GM12878 (cell line): ENCODE results near the gene RASAL3. TPM values are rescaled to one million over a fixed set of nuclear protein-coding genes. Genes with fewer than 3 reads are reported as not detected.

Source experiments
- ATAC-seq: fragments of 200-7000 bp; cut with Tn5 transposase; 3 replicates; pipeline ENCODE4 v1.9.1; 2020; ENCODE audit warnings: mild to moderate bottlenecking, moderate library complexity
- BruUV-seq: library from RNA; stranded (reverse); fragments of 400-500 nt; replicated peaks from 2 replicates; lab custom pipeline; 2021; lab: Mats Ljungman, UMichigan
- CTCF ChIA-PET: fragments of 300-600 bp; sonication (Branson Sonifier 250); formaldehyde crosslinking; extraction: SDS; loops from one replicate; lab custom pipeline; 2021; ENCODE audit warnings: inconsistent platforms; lab: Yijun Ruan, JAX
- POLR2A ChIA-PET: fragments of 350-600 bp; formaldehyde crosslinking; extraction: SDS; loops from one replicate; lab custom pipeline; 2021; ENCODE audit warnings: inconsistent platforms; lab: Charles Lee
- RAD21 ChIA-PET: fragments of 300-600 bp; sonication (Branson Sonifier 250); formaldehyde crosslinking; loops from one replicate; lab custom pipeline; 2023; ENCODE audit warnings: antibody characterized with exemption; ENCODE audit not compliant: unreplicated experiment; lab: Charles Lee
- SMC1A ChIA-PET: fragments of 300-600 bp; sonication (Branson Sonifier 250); formaldehyde crosslinking; loops from one replicate; lab custom pipeline; 2023; ENCODE audit not compliant: unreplicated experiment, uncharacterized antibody; lab: Charles Lee
- DNase-seq: peaks from one replicate; pipeline ENCODE4 v3.0.0-alpha.2; 2011; ENCODE audit warnings: low read depth, low spot score
- FAIRE-seq: peaks from 3 replicates; lab custom pipeline; 2011; peaks lifted over from hg19 to GRCh38; lab: Jason Lieb, UNC
- H2AFZ ChIP-seq: 2 replicates; pipeline ENCODE4 v1.6.0; 2011; ENCODE audit warnings: low read depth, low read length, control low read depth; ENCODE audit not compliant: control insufficient read depth
- H3K27ac ChIP-seq: 2 replicates; pipeline ENCODE4 v1.5.1; 2011; ENCODE audit warnings: control low read depth; ENCODE audit not compliant: control insufficient read depth, insufficient read depth
- H3K27me3 ChIP-seq, 2 experiments: replicated peaks in 1 of 2; 2 replicates each; pipeline versions ENCODE4 v1.6.0 to v1.6.1; 2011; ENCODE audit warnings: low read length in 1 of 2; ENCODE audit not compliant: control insufficient read depth in 2 of 2, insufficient read depth in 2 of 2
- H3K36me3 ChIP-seq, 2 experiments: 2 replicates each; pipeline ENCODE4 v1.5.1; 2011; ENCODE audit warnings: low read length in 1 of 2; ENCODE audit not compliant: control insufficient read depth in 2 of 2, insufficient read depth in 2 of 2
- H3K4me1 ChIP-seq: 2 replicates; pipeline ENCODE4 v1.6.1; 2011; ENCODE audit warnings: mild to moderate bottlenecking, low read length, moderate library complexity, mixed read lengths; ENCODE audit not compliant: control insufficient read depth, insufficient read depth
- H3K4me2 ChIP-seq: 2 replicates; pipeline ENCODE4 v1.6.0; 2011; ENCODE audit warnings: control low read depth; ENCODE audit not compliant: control insufficient read depth, insufficient read depth
- H3K4me3 ChIP-seq: fragments of 200-600 bp; sonication (generic); 2 replicates; pipeline ENCODE4 v1.5.1; 2016
- H3K79me2 ChIP-seq: 2 replicates; pipeline ENCODE4 v1.6.0; 2011; ENCODE audit warnings: low read length; ENCODE audit not compliant: control insufficient read depth, insufficient read depth
- H3K9ac ChIP-seq: 2 replicates; pipeline ENCODE4 v1.8.0; 2011; ENCODE audit warnings: low read length, control low read depth, mixed read lengths; ENCODE audit not compliant: control insufficient read depth, insufficient read depth
- H3K9me3 ChIP-seq: replicated peaks from 3 replicates; pipeline ENCODE4 v1.5.1; 2011; ENCODE audit warnings: mild to moderate bottlenecking, low read length; ENCODE audit not compliant: control insufficient read depth, insufficient read depth
- H4K20me1 ChIP-seq: 2 replicates; pipeline ENCODE4 v1.6.0; 2011; ENCODE audit not compliant: control insufficient read depth, insufficient read depth
- ASH2L ChIP-seq: fragments of 300-600, 200-600 bp; sonication (generic); IDR thresholded peaks from 2 replicates; pipeline ENCODE4 v1.6.1; 2017; ENCODE audit warnings: low read depth, mild to moderate bottlenecking, borderline replicate concordance
- BHLHE40 ChIP-seq, 2 experiments: fragments of 450-650 bp in 1 of 2; IDR thresholded peaks; 2 replicates each; pipeline ENCODE4 v1.6.1; 2011 to 2017; ENCODE audit warnings: low read depth in 2 of 2, borderline replicate concordance in 1 of 2, improper control_type of control experiment in 1 of 2, low read length in 1 of 2, mild to moderate bottlenecking in 1 of 2
- EGR1 ChIP-seq, 2 experiments: IDR thresholded peaks; 1 replicate in 1 of 2; 2 replicates in 1 of 2; pipeline ENCODE4 v1.6.1; 2011 to 2012; ENCODE audit warnings: low read depth in 2 of 2, low read length in 2 of 2, borderline replicate concordance in 1 of 2, mild to moderate bottlenecking in 1 of 2, moderate library complexity in 1 of 2
- NR2C2 ChIP-seq: IDR thresholded peaks from 2 replicates; pipeline ENCODE4 v1.6.1; 2011; ENCODE audit warnings: borderline replicate concordance, low read depth; ENCODE audit not compliant: control insufficient read depth, insufficient read length
- SIX5 ChIP-seq: IDR thresholded peaks from 2 replicates; pipeline ENCODE4 v1.6.1; 2011; ENCODE audit warnings: mild to moderate bottlenecking, low read depth, low read length, moderate library complexity; ENCODE audit not compliant: severe bottlenecking
- SKIL ChIP-seq: fragments of 450-650 bp; IDR thresholded peaks from 2 replicates; pipeline ENCODE4 v1.6.1; 2017; ENCODE audit warnings: mild to moderate bottlenecking, low read depth, inconsistent platforms; ENCODE audit not compliant: poor library complexity, severe bottlenecking
- TCF3 ChIP-seq: IDR thresholded peaks from 2 replicates; pipeline ENCODE4 v1.6.1; 2012; ENCODE audit warnings: low read depth, mild to moderate bottlenecking, low read length, borderline replicate concordance; ENCODE audit not compliant: insufficient read depth
- USF2 ChIP-seq: IDR thresholded peaks from 2 replicates; pipeline ENCODE4 v1.6.1; 2011; ENCODE audit warnings: low read depth, low read length, improper control_type of control experiment, borderline replicate concordance
- YBX1 ChIP-seq: fragments of 450-650 bp; IDR thresholded peaks from 2 replicates; pipeline ENCODE4 v1.6.1; 2016; ENCODE audit warnings: antibody characterized with exemption
- YY1 ChIP-seq: IDR thresholded peaks from 2 replicates; pipeline ENCODE4 v1.6.1; 2011; ENCODE audit warnings: low read depth, mild to moderate bottlenecking, low read length
- ZNF687 ChIP-seq: fragments of 450-650 bp; IDR thresholded peaks from 2 replicates; pipeline ENCODE4 v1.6.1; 2017; ENCODE audit warnings: mild to moderate bottlenecking, moderate library complexity
- ZSCAN29 ChIP-seq: fragments of 450-650 bp; IDR thresholded peaks from 2 replicates; pipeline ENCODE4 v1.6.1; 2017; ENCODE audit warnings: mild to moderate bottlenecking, moderate library complexity
- WGBS: methylation state at CpG from one replicate; pipeline ENCODE4 v1.1.6; 2016; ENCODE audit warnings: low lambda C conversion rate; ENCODE audit not compliant: insufficient replicate concordance, insufficient coverage; ENCODE audit errors: missing lambda C conversion rate; 5-methylcytosine and 5-hydroxymethylcytosine counted together
- in situ Hi-C: fragments of 300-500 bp; cut with MboI; formaldehyde crosslinking; loops from 9 replicates; pipeline ENCODE4 v1.14.3; 2018; ENCODE audit warnings: mixed read lengths
- intact Hi-C: fragments of 100-400 bp; cut with micrococcal nuclease; formaldehyde crosslinking; loops from one replicate; pipeline ENCODE4 v1.14.2; 2022; ENCODE audit not compliant: unreplicated experiment
- polyA plus RNA-seq, 11 experiments: library from polyadenylated mRNA; depleted of rRNA in 4 of 11; unstranded in 6 of 11; stranded (reverse) in 5 of 11; fragments of >200 nt; fragmentation: Nextera tagmentation in 4 of 11; fragmentation: Illumina TruSeq in 1 of 11; extraction: Ambion mirVana in 4 of 11; extraction: Trizol in 1 of 11; gene quantifications; 1 replicate in 1 of 11; 2 replicates in 10 of 11; pipeline versions ENCODE4 v1.2.1 to v1.2.3, GENCODE V29; 2011 to 2016; ENCODE audit warnings: inconsistent platforms in 2 of 11, missing spikeins in 2 of 11, low read depth in 1 of 11
- total RNA-seq, 4 experiments: library from RNA; depleted of rRNA in 3 of 4; stranded (reverse); fragments of >200 nt in 3 of 4; fragmentation: Illumina TruSeq in 1 of 4; extraction: Trizol in 1 of 4; gene quantifications; 2 replicates each; pipeline versions ENCODE4 v1.2.1 to v1.2.3, GENCODE V29; 2013 to 2021

The RASAL3 gene
- total and polyA plus RNA-seq, 10 of the 15 experiments (the other 5 are each of a cell fraction or from before 2014, with no cell fraction given): 1.7 to 81.3 (median 23.2) TPM

- Histone ChIP-seq H3K79me2 (no peaks in the 10 kb centered on the region), H3K27me3 (peaks cover 0 to 2% of the 10 kb centered on the region in 2 experiments; a peak in 2 of 4 replicates), H4K20me1 (no peaks in the 10 kb centered on the region), H3K27ac (no peak within 1 kb of the TSS), H3K4me2 (no peak within 1 kb of the TSS), H3K36me3 (no peaks in the 10 kb centered on the region), H3K9me3 (no peaks in the 10 kb centered on the region), H3K4me3 (no peak within 1 kb of the TSS), H3K9ac (no peak within 1 kb of the TSS), H3K4me1 (no peaks in the 10 kb centered on the region), H2AFZ (no peak within 1 kb of the TSS)
- ATAC-seq: no peak
- RAD21 ChIA-PET: no interaction called here
- BruUV-seq: no TSS peak
- CTCF ChIA-PET: no interaction called here
- DNase-seq: no peak
- POLR2A ChIA-PET: no interaction called here
- in situ Hi-C loops (no loop called here), intact Hi-C loops (no loop called here)
- WGBS: 33% methylated on average over 48 of the region's 52 CpGs
- SMC1A ChIA-PET: no interaction called here
- TF ChIP-seq EGR1 (IDR thresholded peaks at IDR 0.05; ENCODE audit: borderline replicate concordance in 1 of 2, low read depth in 2 of 2, low read length in 2 of 2): no peak
- no peak for TF ChIP-seq ZSCAN29
- TF ChIP-seq ASH2L: no peak
- no peak for TF ChIP-seq BHLHE40 (IDR thresholded peaks at IDR 0.05; ENCODE audit: borderline replicate concordance in 1 of 2, low read depth in 2 of 2, low read length in 1 of 2)
- TF ChIP-seq SKIL: no peak
- TF ChIP-seq ZNF687: no peak
- no peak for TF ChIP-seq NR2C2
- TF ChIP-seq SIX5: no peak
- TF ChIP-seq TCF3: no peak
- TF ChIP-seq USF2: no peak
- no peak for TF ChIP-seq YY1
- TF ChIP-seq YBX1: no peak
- no peak for FAIRE-seq
Measured at GRCh38 chr19:15508035-15508710, 43.8 kb upstream of the RASAL3 start, which contains the start of gene CYP4F22. Gene CYP4F22, plus strand, starts transcription at chr19:15508525. Its CDS starts 16,812 bp downstream, at chr19:15525337.
